ENCODE results near the gene WFDC1.
"Not testable (repeated sequence)": the region's sequence is repeated elsewhere in the genome, so short reads cannot be mapped to it uniquely, and the experiment has no call there.

The WFDC1 gene

GRCh38 chr16:84330685-84331050 is 36.0 kb downstream of the WFDC1 start:
- DNase-seq, result no peak

DNA sequence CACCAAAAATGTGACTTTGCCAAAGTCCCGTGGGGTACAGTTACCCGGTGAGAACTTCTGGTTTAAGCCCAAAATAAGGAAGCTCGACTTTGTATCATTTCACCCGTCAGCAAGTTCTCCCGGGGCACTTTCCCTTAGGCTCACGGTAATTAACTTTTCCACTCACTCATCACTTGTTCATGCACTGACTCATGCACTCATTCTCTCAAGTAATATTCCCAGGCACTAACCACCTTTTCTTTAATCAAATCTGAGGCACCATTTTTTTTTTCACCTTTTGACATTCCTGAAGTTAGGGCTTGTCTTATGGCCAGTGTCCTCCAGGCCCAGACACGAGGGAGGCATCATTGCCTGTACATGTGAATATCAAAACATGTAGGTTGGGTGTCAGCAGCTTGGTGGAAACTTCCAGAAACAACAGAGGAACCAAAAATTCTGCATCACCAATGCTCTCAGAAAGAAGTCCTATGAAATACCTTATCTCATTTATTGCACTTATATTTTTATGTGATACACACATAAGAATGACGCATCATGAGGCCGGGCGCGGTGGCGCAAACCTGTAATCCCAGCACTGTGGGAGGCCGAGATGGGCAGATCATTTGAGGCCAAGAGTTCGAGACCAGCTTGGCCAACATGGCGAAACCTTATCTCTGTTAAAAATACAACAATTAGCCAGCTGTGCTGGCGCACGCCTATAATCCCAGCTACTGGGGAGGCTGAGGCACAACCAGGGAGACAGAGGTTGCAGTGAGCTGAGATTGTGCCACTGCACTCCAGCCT is 37.5 kb downstream of the WFDC1 start:
- no peak for DNase-seq

DNA sequence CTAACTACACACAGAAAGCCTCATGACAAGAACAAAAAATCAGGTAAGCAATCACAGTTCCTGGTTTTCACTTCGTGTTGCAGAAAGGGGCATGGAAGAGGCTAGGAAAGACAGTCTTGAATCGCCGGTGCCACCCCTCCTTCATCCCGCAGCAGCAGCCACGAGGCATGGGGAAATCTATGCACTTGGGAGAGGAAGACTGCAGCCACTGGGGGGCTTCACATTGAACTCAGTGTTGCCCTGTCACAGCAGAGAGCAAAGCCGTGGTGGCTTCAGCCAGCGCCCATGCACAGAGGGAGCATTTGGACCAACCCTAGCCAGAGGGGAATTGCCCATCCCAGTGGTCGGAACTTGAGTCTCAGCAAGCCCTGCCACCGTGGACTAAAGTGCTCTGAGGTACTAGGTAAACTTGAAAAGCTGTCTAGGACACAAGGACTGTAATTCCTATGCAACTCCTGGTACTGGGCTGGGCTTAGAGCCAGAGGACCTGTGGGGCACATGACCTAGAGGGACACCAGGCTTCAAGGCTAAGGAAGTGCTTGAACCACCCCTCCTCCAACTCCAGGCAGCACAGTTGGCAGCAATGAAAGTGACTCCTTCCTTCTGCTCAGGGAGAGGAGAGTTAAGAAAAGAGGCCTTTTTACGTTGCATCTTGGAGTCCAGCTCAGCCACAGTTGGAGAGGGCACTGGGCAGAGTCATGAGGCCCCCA is 38.5 kb downstream of the WFDC1 start:
- no peak for DNase-seq

DNA sequence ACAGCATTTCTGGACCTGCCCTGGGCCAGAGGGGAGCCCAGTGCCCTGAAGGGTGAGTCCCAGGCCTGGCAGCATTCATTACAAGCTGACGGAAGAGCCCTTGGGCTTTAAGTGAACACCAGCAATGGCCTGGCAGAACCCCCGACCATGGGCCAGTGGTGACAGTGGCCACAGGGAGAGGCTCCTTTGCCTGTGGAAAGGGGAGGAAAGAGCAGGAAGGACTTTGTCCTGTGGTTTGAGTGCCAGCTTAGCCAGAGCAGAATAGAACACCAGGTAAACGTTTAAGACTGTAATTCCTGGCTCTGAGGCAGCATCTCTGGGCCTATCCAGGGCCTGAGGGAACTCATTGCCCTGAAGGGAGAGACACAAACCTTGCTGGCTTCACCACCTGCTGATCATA is 39.4 kb downstream of the WFDC1 start:
- no peak for DNase-seq

DNA sequence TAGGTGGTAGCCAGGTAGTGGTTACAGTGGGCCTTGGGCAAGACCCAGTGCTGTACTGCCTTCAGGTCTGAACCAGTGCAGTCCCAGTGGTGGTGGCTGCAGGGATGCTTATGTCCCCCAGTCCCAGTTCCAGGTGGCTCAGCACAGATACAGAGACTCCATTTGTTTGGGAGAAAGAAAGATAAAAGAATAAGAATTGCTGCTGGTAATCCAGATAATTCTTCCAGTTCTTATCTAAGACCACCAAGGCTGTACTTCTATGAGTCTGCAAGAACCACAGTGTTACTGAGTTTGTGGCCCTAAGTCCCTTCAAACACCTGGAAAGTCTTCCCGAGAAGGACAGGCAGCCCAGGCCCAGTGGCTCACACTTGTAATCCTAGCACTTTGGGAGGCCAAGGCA is 39.8 kb downstream of the WFDC1 start:
- DNase-seq, result no peak

GRCh38 chr16:84337236-84337635 is 42.6 kb downstream of the WFDC1 start:
- not testable (repeated sequence) for DNase-seq

GRCh38 chr16:84339311-84339710 is 44.6 kb downstream of the WFDC1 start:
- peak; percentile 84 for DNase-seq

- DNase-seq, result no peak
These were observed 45.1 kb downstream of the WFDC1 start for GRCh38 chr16:84339766-84340165.

- DNase-seq, result peak; percentile 6
These were observed 45.8 kb downstream of the WFDC1 start for GRCh38 chr16:84340325-84341040.

GRCh38 chr16:84341528-84342295 is 47.0 kb downstream of the WFDC1 start:
- DNase-seq, result no peak

- DNase-seq, result not testable (repeated sequence)
These were observed 49.1 kb downstream of the WFDC1 start for GRCh38 chr16:84343800-84344199.

GRCh38 chr16:84344781-84345180 is 50.1 kb downstream of the WFDC1 start:
- DNase-seq, result no peak

GRCh38 chr16:84347161-84347560 is 52.5 kb downstream of the WFDC1 start:
- no peak for DNase-seq

GRCh38 chr16:84348386-84348888 is 53.8 kb downstream of the WFDC1 start:
- no peak for DNase-seq

DNA sequence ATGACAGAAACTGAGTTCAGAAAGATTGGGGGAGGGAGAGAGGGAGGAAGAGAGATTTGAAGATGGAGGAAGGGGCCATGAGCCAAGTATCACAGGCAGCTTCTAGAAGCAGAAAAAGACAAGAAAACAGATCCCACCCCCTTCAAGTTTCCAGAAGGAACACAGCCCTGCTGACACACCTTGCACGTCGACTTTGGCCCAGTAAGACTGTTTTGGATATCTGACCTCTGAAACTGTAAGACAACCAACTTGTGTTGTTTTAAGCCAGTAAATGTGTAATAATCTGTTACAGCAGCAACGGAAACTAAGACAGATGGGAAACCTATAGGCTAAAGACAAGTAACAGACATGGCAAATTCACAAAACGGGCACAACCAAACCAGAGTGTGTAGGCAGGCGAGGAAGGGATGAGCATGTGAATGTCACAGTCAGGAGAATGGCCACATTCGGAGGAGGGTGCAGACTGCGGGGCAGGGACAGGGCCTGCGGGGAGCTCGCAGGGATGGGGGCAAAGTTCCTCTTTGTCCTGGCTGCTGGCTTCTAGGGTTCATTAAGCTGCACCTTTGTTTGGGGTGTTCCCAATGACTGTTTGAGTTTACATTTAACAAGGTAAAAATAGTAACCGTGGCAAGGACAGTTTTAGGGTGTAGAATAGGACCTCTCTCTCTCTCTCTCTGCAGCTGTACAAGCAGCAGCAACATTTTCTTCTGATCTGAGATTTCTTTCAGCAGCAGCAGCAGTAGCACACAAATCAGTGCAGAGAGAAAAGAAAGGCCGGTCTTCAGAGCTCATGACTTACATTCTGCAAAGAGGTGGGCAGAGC is 55.4 kb downstream of the WFDC1 start:
- no peak for DNase-seq

DNA sequence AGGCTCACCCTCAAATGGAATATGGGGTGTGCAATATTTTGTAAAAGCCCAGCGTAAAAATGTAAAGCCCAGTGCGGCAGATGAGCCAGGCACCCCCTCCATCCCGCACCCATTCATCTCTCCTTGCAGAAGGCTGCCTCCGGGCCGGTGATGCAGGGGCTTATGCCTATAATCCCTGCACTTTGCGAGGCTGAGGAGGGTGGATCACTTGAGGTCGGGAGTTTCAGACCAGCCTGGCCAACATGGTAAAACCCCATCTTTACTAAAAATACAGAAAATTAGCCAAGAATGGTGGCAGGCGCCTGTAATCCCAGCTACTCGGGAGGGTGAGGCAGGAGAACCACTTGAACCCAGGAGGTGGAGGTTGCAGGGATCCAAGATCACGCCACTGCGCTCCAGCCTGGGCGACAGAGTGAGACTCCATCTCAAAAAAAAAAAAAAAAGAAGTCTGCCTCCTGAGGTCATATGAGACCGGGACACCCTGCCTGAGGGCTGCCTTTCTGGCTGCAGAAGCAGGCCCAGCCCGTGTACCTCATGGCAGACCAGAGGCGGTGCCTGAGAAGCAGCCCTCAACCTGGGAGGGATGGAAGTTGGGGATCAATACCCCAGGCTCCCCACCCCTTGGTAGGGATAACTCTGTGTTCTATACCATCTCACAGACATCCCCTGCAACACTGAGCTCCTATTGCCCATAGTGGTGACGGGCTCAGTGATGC is 56.2 kb downstream of the WFDC1 start:
- DNase-seq, result no peak

GRCh38 chr16:84351630-84352029 is 57.0 kb downstream of the WFDC1 start:
- no peak for DNase-seq

GRCh38 chr16:84354306-84354705 is 59.6 kb downstream of the WFDC1 start:
- no peak for DNase-seq

GRCh38 chr16:84355149-84355548 is 60.5 kb downstream of the WFDC1 start:
- no peak for DNase-seq

DNA sequence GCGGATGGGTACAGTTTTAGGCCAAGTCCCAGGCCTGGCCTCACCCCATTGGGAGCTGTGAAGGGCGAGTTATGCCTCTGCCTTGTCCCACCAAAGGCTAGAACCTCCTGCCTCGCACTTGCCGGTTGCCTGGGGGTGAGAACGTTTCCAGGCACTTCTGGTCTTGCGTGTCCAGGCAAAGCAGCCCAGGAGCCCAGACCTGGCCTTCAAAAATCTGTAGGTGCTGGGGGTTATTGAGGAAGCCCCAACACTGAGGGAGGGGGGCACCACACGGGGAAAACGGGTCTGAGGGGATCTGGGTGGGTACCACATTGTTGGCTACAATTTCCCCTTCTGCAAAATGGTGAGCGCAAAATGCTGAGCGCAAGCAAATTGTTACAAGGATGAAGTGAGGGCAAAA is 61.5 kb downstream of the WFDC1 start:
- no peak for DNase-seq

GRCh38 chr16:84356591-84357116 is 62.0 kb downstream of the WFDC1 start:
- no peak for DNase-seq
